Retinal pigment epithelial cell (primary cell): ENCODE measurements around the gene MEX3A.
A peak's percentile ranks its signal among the peaks of the same experiment; 100 is the strongest.
"Not testable (repeated sequence)": the region's sequence is repeated elsewhere in the genome, so short reads cannot be mapped to it uniquely, and the experiment has no call there.

Experiments
- DNase-seq: peaks from one replicate; pipeline ENCODE4 v3.0.0-alpha.2; 2010; ENCODE audit warnings: low read depth
- H3K4me3 ChIP-seq: 2 replicates; pipeline ENCODE4 v1.5.1; 2011; ENCODE audit warnings: mild to moderate bottlenecking, low read length, control low read depth, moderate library complexity
- CTCF ChIP-seq: conservative IDR thresholded peaks from 2 replicates; pipeline ENCODE4 v1.5.1; 2011; ENCODE audit warnings: low read depth, low read length, control low read depth, inconsistent platforms

MEX3A gene

GRCh38 chr1:156117414-156118176, 35.3 kb upstream of the MEX3A start:
- peak overlapping the region; percentile 22 for H3K4me3 ChIP-seq
- DNase-seq, result no peak
- no peak for TF ChIP-seq CTCF

- peak overlapping the region; percentile 99 for H3K4me3 ChIP-seq
- DNase-seq, result not testable (repeated sequence)
Observed at GRCh38 chr1:156116731-156117130, 34.5 kb upstream of the MEX3A start.

- H3K4me3 ChIP-seq, result peak overlapping the region; percentile 99
- DNase-seq, result no peak
- no peak for TF ChIP-seq CTCF
Observed at GRCh38 chr1:156115514-156116374, 33.5 kb upstream of the MEX3A start.

GRCh38 chr1:156114919-156115513, 32.8 kb upstream of the MEX3A start:
- H3K4me3 ChIP-seq, result peak overlapping the region; percentile 99
- no peak for TF ChIP-seq CTCF

GRCh38 chr1:156114101-156114918, 32.0 kb upstream of the MEX3A start, which contains the start of gene LMNA:
Gene LMNA (plus strand): TSS chr1:156114711. CDS start chr1:156114919, 208 bp downstream.
- peak; percentile 5 for TF ChIP-seq CTCF
- DNase-seq, result peak; percentile 92
- peak within 1 kb of the TSS; percentile 99 for H3K4me3 ChIP-seq

More at GRCh38 chr1:156114919-156115513, 32.8 kb upstream of the MEX3A start:
- DNase-seq, result no peak

GRCh38 chr1:156113282-156113950, 31.2 kb upstream of the MEX3A start:
- H3K4me3 ChIP-seq, result no peak overlapping the region
- no peak for TF ChIP-seq CTCF
- DNase-seq, result no peak
